Epithelial cell of proximal tubule (primary cell): ENCODE data around the gene MAGI2. TPM values are rescaled to one million over a fixed set of nuclear protein-coding genes. Genes with fewer than 3 reads are reported as not detected.

Experiments used
- DNase-seq: peaks from one replicate; pipeline ENCODE4 v3.0.0-alpha.2; 2011; ENCODE audit warnings: low read depth
- H3K4me3 ChIP-seq: 2 replicates; pipeline ENCODE4 v1.5.1; 2011; ENCODE audit warnings: low read depth, mild to moderate bottlenecking, low read length
- CTCF ChIP-seq: conservative IDR thresholded peaks from 2 replicates; pipeline ENCODE4 v1.5.1; 2012; ENCODE audit warnings: low read depth, mild to moderate bottlenecking, low read length
- total RNA-seq: library from RNA; depleted of rRNA; stranded (reverse); fragments of >200 nt; gene quantifications from 2 replicates; pipeline ENCODE4 v1.2.3, GENCODE V29; 2015

The MAGI2 gene
- total RNA-seq, 1 donor from 2014 or later, result 0.92 TPM

GRCh38 chr7:79292834-79293233 is 160.6 kb downstream of the MAGI2 start:
- TF ChIP-seq CTCF, result no peak
- no peak overlapping the region for H3K4me3 ChIP-seq
- no peak for DNase-seq

- DNase-seq, result no peak
Measured at GRCh38 chr7:79291498-79291865, 162.0 kb downstream of the MAGI2 start.

GRCh38 chr7:79290841-79291497 is 162.5 kb downstream of the MAGI2 start:
- no peak for TF ChIP-seq CTCF
- DNase-seq, result no peak
- no peak overlapping the region for H3K4me3 ChIP-seq

More at GRCh38 chr7:79291498-79291865, 162.0 kb downstream of the MAGI2 start:
- TF ChIP-seq CTCF, result no peak
- H3K4me3 ChIP-seq, result no peak overlapping the region

- H3K4me3 ChIP-seq, result no peak overlapping the region
Measured at GRCh38 chr7:79290398-79290797, 163.1 kb downstream of the MAGI2 start.

GRCh38 chr7:79288655-79289054 is 164.8 kb downstream of the MAGI2 start:
- no peak overlapping the region for H3K4me3 ChIP-seq
- TF ChIP-seq CTCF, result no peak
- DNase-seq, result no peak

More at GRCh38 chr7:79290398-79290797, 163.1 kb downstream of the MAGI2 start:
- TF ChIP-seq CTCF, result no peak
- no peak for DNase-seq

GRCh38 chr7:79287981-79288380 is 165.5 kb downstream of the MAGI2 start:
- no peak for TF ChIP-seq CTCF
- DNase-seq, result no peak
- H3K4me3 ChIP-seq, result no peak overlapping the region

- DNase-seq, result no peak
- TF ChIP-seq CTCF, result no peak
Measured at GRCh38 chr7:79286181-79286580, 167.3 kb downstream of the MAGI2 start.

More at GRCh38 chr7:79286181-79286580, 167.3 kb downstream of the MAGI2 start:
- H3K4me3 ChIP-seq, result no peak overlapping the region
